PC-3 (cell line): Measurements from ENCODE around the gene CLSTN3. TPM values are rescaled to one million over a fixed set of nuclear protein-coding genes. Genes with fewer than 3 reads are reported as not detected.

ENCODE experiments used
- ATAC-seq: fragments of 200-7000 bp; cut with Tn5 transposase; 2 replicates; pipeline ENCODE4 v1.9.1; 2020; ENCODE audit warnings: mild to moderate bottlenecking, moderate library complexity
- BruUV-seq: library from RNA; stranded (reverse); fragments of 400-500 nt; replicated peaks from 2 replicates; lab custom pipeline; 2021; lab: Mats Ljungman, UMichigan
- CTCF ChIA-PET: fragments of 300-600 bp; sonication (Branson Sonifier 250); formaldehyde crosslinking; loops from one replicate; lab custom pipeline; 2022; ENCODE audit warnings: antibody characterized with exemption; lab: Charles Lee
- POLR2A ChIA-PET: fragments of 300-600 bp; sonication (Branson Sonifier 250); formaldehyde crosslinking; loops from one replicate; lab custom pipeline; 2022; ENCODE audit warnings: antibody characterized with exemption; ENCODE audit not compliant: unreplicated experiment; lab: Charles Lee
- DNase-seq: peaks from one replicate; pipeline ENCODE4 v3.0.0-alpha.2; 2015
- H2AFZ ChIP-seq: fragments of 300-600 bp; sonication (generic); 2 replicates; pipeline ENCODE4 v1.6.0; 2016; ENCODE audit warnings: antibody characterized with exemption, low read length
- H3F3A ChIP-seq: fragments of 300-600 bp; sonication (generic); one replicate; pipeline ENCODE4 v1.6.0; 2017; ENCODE audit warnings: antibody characterized with exemption, low read length, control low read depth, mild to moderate bottlenecking; ENCODE audit not compliant: unreplicated experiment
- H3K27ac ChIP-seq: fragments of 300-600 bp; sonication (generic); 2 replicates; pipeline ENCODE4 v1.5.1; 2016; ENCODE audit warnings: mild to moderate bottlenecking, low read length
- H3K27me3 ChIP-seq: fragments of 300-600 bp; sonication (generic); 2 replicates; pipeline ENCODE4 v1.6.1; 2016; ENCODE audit warnings: low read length, mixed read lengths
- H3K36me3 ChIP-seq: fragments of 300-600 bp; sonication (generic); 2 replicates; pipeline ENCODE4 v1.6.1; 2016; ENCODE audit warnings: low read depth, mixed run types, low read length, mixed read lengths
- H3K4me1 ChIP-seq: fragments of 300-600 bp; sonication (generic); 2 replicates; pipeline ENCODE4 v1.5.1; 2016; ENCODE audit warnings: low read length; ENCODE audit not compliant: insufficient read depth
- H3K4me2 ChIP-seq: fragments of 300-600 bp; sonication (generic); 2 replicates; pipeline ENCODE4 v1.6.0; 2016; ENCODE audit warnings: low read length
- H3K4me3 ChIP-seq: fragments of 300-600 bp; sonication (generic); 2 replicates; pipeline ENCODE4 v1.5.1; 2016; ENCODE audit warnings: mild to moderate bottlenecking, low read length, mixed read lengths
- H3K79me2 ChIP-seq: fragments of 300-600 bp; sonication (generic); 2 replicates; pipeline ENCODE4 v1.6.1; 2017; ENCODE audit warnings: low read length, mixed read lengths
- H3K9ac ChIP-seq: fragments of 300-600 bp; sonication (generic); 2 replicates; pipeline ENCODE4 v1.6.0; 2016; ENCODE audit warnings: mild to moderate bottlenecking, low read length
- H3K9me2 ChIP-seq: fragments of 300-600 bp; sonication (generic); replicated peaks from 2 replicates; pipeline ENCODE4 v1.6.1; 2016; ENCODE audit warnings: mixed run types, low read length, mixed read lengths
- H3K9me3 ChIP-seq: fragments of 300-600 bp; sonication (generic); 2 replicates; pipeline ENCODE4 v1.6.1; 2016; ENCODE audit warnings: low read length, mixed read lengths
- H4K20me1 ChIP-seq: fragments of 300-600 bp; sonication (generic); 2 replicates; pipeline ENCODE4 v1.6.1; 2016; ENCODE audit warnings: low read length, mixed read lengths
- EZH2 ChIP-seq: fragments of 300-600 bp; sonication (generic); IDR thresholded peaks from one replicate; pipeline ENCODE4 v1.6.1; 2017; ENCODE audit warnings: antibody characterized with exemption, mild to moderate bottlenecking, low read length; ENCODE audit not compliant: unreplicated experiment
- EZH2phosphoT487 ChIP-seq: fragments of 300-600 bp; sonication (generic); IDR thresholded peaks from 2 replicates; pipeline ENCODE4 v1.6.1; 2018; ENCODE audit warnings: mild to moderate bottlenecking, antibody characterized with exemption, low read length, borderline replicate concordance
- intact Hi-C: fragments of 100-400 bp; cut with micrococcal nuclease; formaldehyde crosslinking; loops from 2 replicates; pipeline ENCODE4 v1.9.0; 2023
- total RNA-seq: library from RNA; depleted of rRNA; stranded (reverse); fragments of >200 nt; gene quantifications from 2 replicates; pipeline ENCODE4 v1.2.3, GENCODE V29; 2014
- TF ChIP-seq, protein P1 (sequence below): fragments of 300-600 bp; sonication (generic); conservative IDR thresholded peaks from 2 replicates; pipeline ENCODE4 v1.5.1; 2017; ENCODE audit warnings: antibody characterized with exemption, low read depth, mild to moderate bottlenecking, low read length

Gene CLSTN3
- total RNA-seq, 1 experiment from 2014 or later = 10.9 TPM

DNA sequence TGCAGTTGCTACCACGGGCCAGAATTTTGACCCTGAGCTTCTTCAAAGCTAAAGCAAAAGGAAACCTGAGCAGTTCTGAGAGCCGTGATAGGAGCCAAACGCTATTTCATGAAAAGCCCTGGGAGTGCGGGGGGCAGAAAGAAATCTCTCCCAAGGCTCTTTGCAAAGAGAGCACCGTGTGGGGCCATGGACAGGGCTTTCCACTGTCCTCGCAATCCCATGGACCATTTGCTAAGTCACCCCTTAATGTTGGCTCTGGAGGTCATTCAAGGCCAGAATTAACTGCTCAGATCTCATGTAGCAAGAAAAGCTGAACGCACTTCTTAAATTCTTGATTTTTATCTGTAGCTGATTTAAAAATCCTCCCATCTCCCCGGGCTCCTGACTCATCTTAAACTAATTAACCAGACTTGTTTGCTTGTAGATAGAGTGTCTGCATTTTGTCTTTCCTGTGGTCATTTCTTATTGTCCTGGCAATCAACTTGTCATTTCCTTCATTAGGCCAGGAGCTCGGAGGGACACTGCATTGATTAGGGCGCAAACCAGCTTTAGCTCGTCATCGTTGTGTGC is 24.8 kb downstream of the CLSTN3 start:
- no peak for DNase-seq
- Histone ChIP-seq H3K4me2 (no peak overlapping the region), H3K9me3 (no peaks in the 10 kb centered on the region), H3K4me3 (no peak overlapping the region), H3F3A (no peaks in the 10 kb centered on the region), H3K79me2 (no peaks in the 10 kb centered on the region), H3K27me3 (no peaks in the 10 kb centered on the region), H3K9me2 (no peaks in the 10 kb centered on the region), H3K9ac (no peak overlapping the region), H4K20me1 (no peaks in the 10 kb centered on the region), H2AFZ (no peak overlapping the region), H3K27ac (no peak overlapping the region), H3K4me1 (no peaks in the 10 kb centered on the region), H3K36me3 (no peaks in the 10 kb centered on the region)
- TF ChIP-seq EZH2 (no peak), EZH2phosphoT487 (no peak)
- TF ChIP-seq, protein P1, sequence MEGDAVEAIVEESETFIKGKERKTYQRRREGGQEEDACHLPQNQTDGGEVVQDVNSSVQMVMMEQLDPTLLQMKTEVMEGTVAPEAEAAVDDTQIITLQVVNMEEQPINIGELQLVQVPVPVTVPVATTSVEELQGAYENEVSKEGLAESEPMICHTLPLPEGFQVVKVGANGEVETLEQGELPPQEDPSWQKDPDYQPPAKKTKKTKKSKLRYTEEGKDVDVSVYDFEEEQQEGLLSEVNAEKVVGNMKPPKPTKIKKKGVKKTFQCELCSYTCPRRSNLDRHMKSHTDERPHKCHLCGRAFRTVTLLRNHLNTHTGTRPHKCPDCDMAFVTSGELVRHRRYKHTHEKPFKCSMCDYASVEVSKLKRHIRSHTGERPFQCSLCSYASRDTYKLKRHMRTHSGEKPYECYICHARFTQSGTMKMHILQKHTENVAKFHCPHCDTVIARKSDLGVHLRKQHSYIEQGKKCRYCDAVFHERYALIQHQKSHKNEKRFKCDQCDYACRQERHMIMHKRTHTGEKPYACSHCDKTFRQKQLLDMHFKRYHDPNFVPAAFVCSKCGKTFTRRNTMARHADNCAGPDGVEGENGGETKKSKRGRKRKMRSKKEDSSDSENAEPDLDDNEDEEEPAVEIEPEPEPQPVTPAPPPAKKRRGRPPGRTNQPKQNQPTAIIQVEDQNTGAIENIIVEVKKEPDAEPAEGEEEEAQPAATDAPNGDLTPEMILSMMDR = no peak
- ChIA-PET CTCF (no interaction called here), POLR2A (no interaction called here)
- no peak for ATAC-seq
- BruUV-seq = no TSS peak
- intact Hi-C loops = no loop called here

- ATAC-seq (no peak), DNase-seq (peak; percentile 11)
- Histone ChIP-seq H3K9me3 (no peaks in the 10 kb centered on the region), H3K4me3 (no peak overlapping the region), H4K20me1 (no peaks in the 10 kb centered on the region), H3K9ac (no peak overlapping the region), H3K79me2 (no peaks in the 10 kb centered on the region), H2AFZ (no peak overlapping the region), H3K36me3 (no peaks in the 10 kb centered on the region), H3K4me2 (no peak overlapping the region), H3K27me3 (no peaks in the 10 kb centered on the region), H3K4me1 (no peaks in the 10 kb centered on the region), H3F3A (no peaks in the 10 kb centered on the region), H3K9me2 (no peaks in the 10 kb centered on the region), H3K27ac (no peak overlapping the region)
- CTCF ChIA-PET = no interaction called here
- POLR2A ChIA-PET = no interaction called here
- TF ChIP-seq EZH2 = no peak
- no peak for TF ChIP-seq EZH2phosphoT487
- TF ChIP-seq, protein P1 = no peak
- BruUV-seq = no TSS peak
- intact Hi-C loops = no loop called here
Observed at GRCh38 chr12:7155471-7156034, 25.4 kb downstream of the CLSTN3 start.
